SK-N-SH (cell line): ENCODE data around the gene CREB5.
"Not testable (repeated sequence)": the region's sequence is repeated elsewhere in the genome, so short reads cannot be mapped to it uniquely, and the experiment has no call there.

ENCODE experiments used
- CHD2 ChIP-seq: fragments of 150-350 bp; IDR thresholded peaks from 2 replicates; pipeline ENCODE4 v1.6.1; 2018; ENCODE audit warnings: low read length; ENCODE audit not compliant: partially characterized antibody
- CTCF ChIP-seq: fragments of 200-600 bp; sonication (generic); IDR thresholded peaks from 2 replicates; pipeline ENCODE4 v1.6.1; 2017; ENCODE audit warnings: antibody characterized with exemption, mild to moderate bottlenecking, moderate library complexity
- EP300 ChIP-seq, 2 experiments: IDR thresholded peaks; 2 replicates each; pipeline versions ENCODE4 v1.4.0 to v1.6.1; 2012; ENCODE audit warnings: borderline replicate concordance in 1 of 2, low read depth in 1 of 2, low read length in 1 of 2
- FOXM1 ChIP-seq: IDR thresholded peaks from 2 replicates; pipeline ENCODE4 v1.4.0; 2012; ENCODE audit warnings: low read depth, mild to moderate bottlenecking
- JUND ChIP-seq: IDR thresholded peaks from 2 replicates; pipeline ENCODE4 v1.4.0; 2012
- MAX ChIP-seq: IDR thresholded peaks from 2 replicates; pipeline ENCODE4 v1.4.0; 2012; ENCODE audit warnings: low read depth
- NFIC ChIP-seq: IDR thresholded peaks from 2 replicates; pipeline ENCODE4 v1.4.0; 2012; ENCODE audit warnings: borderline replicate concordance
- POLR2AphosphoS5 ChIP-seq: IDR thresholded peaks from 2 replicates; pipeline ENCODE4 v1.6.1; 2012; ENCODE audit warnings: low read depth, low read length
- RAD21 ChIP-seq: IDR thresholded peaks from 2 replicates; pipeline ENCODE4 v1.6.1; 2012; ENCODE audit warnings: mild to moderate bottlenecking, low read length
- RCOR1 ChIP-seq: fragments of 150-350 bp; IDR thresholded peaks from 2 replicates; pipeline ENCODE4 v1.6.1; 2017; ENCODE audit warnings: antibody characterized with exemption, low read length
- USF2 ChIP-seq: fragments of 150-350 bp; IDR thresholded peaks from 2 replicates; pipeline ENCODE4 v1.6.1; 2017; ENCODE audit warnings: antibody characterized with exemption, low read length, low read depth, borderline replicate concordance
- YY1 ChIP-seq: IDR thresholded peaks from 2 replicates; pipeline ENCODE4 v1.4.0; 2012; ENCODE audit warnings: low read depth, mild to moderate bottlenecking
- ZBTB33 ChIP-seq: IDR thresholded peaks from 2 replicates; pipeline ENCODE4 v1.4.0; 2012; ENCODE audit warnings: low read depth, borderline replicate concordance

- not testable (repeated sequence) for TF ChIP-seq EP300 (IDR thresholded peaks at IDR 0.05; ENCODE audit: borderline replicate concordance in 1 of 2, low read depth in 1 of 2, low read length in 1 of 2); CTCF; POLR2AphosphoS5; ZBTB33; CHD2; NFIC; FOXM1; JUND; RAD21; USF2; RCOR1; YY1; MAX
Observed at GRCh38 chr7:28551766-28552165, 139.4 kb downstream of the CREB5 start.
